Effector CD4-positive, alpha-beta T cell (primary cell): ENCODE results near the gene GUSB.
A peak's percentile ranks its signal among the peaks of the same experiment; 100 is the strongest.
"Not testable (repeated sequence)": the region's sequence is repeated elsewhere in the genome, so short reads cannot be mapped to it uniquely, and the experiment has no call there.

Experiments used
- DNase-seq: peaks from one replicate; pipeline ENCODE4 v3.0.0-alpha.2; 2020
- total RNA-seq: gene quantifications from one replicate; lab custom pipeline; 2026; lab: John Stamatoyannopoulos, UW

GUSB gene
- total RNA-seq: 39.0 reads per million, percentile 63 among the genes with 10 or more reads in this experiment

DNA sequence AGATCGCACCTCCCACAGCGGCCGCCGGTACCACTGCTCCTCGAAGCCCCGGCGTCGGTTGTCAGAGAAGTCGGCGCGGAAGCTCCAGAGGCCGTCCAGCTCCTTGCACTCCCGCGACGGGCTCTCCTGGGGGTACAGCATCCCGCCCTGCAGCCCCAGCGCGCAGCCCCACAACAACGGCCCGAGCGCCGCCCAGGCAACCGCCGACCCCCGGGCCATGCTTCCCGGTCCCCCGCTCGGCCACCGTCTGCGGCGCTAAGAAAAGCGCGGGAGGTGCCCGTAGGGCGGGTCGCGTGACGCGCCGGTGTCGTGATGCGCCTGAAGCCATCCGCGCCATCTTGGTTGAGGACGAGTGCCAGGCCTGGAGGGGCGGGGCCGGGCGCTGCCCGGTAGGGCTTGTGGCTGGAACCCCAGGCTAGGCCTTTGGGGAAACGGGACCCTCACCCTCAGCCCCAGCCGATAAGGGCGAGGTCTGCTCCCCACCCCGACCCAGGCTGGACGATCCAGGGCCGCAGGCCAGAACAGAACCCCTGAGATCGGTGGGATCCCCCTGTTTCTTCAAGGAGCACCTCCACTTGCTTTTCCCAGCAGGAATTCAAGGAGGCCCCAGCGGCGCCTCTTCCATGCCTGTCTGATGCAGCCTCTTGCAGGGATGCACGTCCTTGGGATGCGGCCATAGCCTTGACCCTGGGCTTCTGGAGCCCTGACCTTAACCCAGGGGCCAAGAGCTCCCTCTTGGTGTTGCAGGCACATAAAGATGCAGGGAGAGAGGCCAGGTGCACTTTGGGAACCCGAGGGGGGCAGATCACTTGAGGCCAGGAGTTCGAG is at the start of gene GUSB:
GUSB (minus strand) TSS at position 249 of the 828 bp plus-strand sequence; CDS start at position 219, 30 bp downstream.
- DNase-seq: peak; percentile 85

GRCh38 chr7:66028342-66028741 is 46.3 kb upstream of the GUSB start:
- not testable (repeated sequence) for DNase-seq

DNA sequence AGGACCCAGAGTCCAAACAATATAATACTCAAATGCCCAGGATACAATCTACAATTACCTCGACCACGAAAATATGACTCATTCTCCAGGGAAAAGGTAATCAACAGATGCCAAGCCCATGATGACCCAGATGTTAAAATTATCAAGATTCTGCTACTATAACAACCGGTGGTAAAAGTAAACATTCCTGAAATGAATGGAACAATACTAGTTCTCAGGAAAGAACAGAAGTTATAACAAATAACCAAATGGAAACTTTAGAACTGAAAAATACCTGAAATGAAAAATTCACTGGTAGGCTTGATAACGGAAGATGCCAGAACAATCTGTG is 34.1 kb upstream of the GUSB start:
- DNase-seq: no peak

GRCh38 chr7:66015440-66016130 is 33.6 kb upstream of the GUSB start:
- no peak for DNase-seq

DNA sequence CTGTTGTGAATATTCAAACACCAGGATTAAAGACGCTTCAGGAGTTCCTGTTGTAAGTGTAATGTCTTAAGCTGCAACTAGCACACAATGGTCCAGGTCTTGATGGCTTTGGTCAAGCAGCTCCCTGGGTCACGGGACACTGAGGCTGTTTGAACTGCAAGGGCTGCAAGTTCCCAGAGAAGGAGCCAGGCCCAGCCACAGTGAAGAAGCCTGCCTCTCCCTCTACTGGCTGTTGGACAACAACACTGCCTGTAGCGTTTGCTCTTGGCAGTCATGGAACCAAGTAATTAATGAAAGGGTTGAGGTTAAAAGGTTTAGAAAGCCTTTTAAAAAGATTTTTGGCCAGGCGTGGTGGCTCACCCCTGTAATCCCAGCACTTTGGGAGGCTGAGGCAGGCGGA is 31.9 kb upstream of the GUSB start:
- DNase-seq: no peak

GRCh38 chr7:66007232-66007631 is 25.2 kb upstream of the GUSB start:
- DNase-seq: no peak

DNA sequence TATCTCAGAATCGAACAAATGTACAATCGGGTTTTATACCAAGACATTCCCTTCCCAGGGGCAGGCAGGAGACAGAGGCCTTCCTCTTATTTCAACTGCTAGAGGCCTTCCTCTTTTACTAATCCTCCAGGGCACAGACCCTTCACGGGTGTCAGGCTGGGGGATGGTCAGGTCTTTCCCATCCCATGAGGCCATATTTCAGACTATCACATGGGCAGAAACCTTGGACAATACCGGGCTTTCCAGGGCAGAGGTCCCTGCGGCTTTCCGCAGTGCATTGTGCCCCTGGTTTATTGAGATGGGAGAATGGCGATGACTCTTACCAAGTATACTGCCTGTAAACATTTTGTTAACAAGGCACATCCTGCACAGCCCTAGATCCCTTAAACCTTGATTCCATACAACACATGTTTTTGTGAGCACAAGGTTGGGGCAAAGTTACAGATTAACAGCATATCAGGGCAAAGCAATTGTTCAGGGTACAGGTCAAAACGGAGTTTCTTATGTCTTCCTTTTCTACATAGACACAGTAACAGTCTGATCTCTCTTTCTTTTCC is 23.2 kb upstream of the GUSB start:
- DNase-seq: not testable (repeated sequence)

DNA sequence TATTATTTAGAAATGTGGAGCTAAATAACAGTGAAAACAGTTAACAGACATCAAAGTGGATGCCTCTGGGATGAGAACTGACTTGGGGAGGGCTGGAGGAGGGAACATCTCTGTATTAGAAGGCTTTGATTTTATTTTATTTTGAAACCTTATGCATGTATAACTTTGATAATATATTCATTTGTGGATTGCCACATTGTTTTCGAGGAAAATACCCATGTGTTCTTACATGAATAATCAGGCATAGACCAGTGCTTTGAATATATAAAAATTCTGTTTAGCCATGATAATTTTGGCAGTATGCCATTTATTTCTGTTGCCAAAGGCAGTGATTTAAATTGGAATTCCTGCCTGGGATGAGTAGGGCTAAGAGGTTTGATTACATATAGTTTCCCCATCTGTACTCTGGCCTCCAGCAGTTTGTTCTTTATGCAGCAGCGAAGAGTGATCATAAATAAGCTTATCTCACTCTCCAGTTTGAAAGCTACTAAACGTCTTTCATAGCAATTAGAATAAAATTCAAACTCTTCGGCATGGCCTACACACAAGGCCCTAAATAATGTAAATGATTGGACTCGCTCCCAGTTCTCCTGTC is 18.9 kb upstream of the GUSB start:
- not testable (repeated sequence) for DNase-seq

DNA sequence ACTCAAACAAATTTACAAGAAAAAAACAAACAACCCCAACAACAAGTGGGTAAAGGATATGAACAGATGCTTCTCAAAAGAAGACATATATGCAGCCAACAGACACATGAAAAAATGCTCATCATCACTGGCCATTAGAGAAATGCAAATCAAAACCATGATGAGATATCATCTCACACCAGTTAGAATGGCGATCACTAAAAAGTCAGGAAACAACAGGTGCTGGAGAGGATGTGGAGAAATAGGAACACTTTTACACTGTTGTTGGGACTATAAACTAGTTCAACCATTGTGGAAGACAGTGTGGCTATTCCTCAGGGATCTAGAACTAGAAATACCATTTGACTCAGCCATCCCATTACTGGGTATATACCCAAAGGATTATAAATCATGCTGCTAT is 13.0 kb upstream of the GUSB start:
- not testable (repeated sequence) for DNase-seq

DNA sequence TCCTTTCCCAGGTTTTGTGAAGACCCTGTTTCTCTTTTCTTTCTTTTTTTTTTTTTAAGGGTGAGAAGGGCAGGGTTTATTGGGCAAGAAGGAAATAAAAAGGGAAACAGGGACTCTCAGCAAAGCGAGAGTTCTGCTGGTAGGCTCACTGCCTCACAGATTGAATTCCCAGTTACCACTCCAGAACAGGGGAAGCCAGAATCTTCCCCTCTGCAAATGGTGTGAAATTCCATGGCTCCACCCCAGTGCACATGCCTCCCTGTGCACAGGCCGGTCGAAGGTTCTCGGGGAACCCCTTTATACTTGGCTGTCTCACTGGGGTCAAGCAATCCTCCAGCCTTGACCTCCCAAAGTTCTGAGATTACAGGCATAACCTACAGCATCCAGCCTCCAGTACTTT is 10.5 kb upstream of the GUSB start:
- no peak for DNase-seq

- not testable (repeated sequence) for DNase-seq
Measured at GRCh38 chr7:65991829-65992228, 9.8 kb upstream of the GUSB start.

DNA sequence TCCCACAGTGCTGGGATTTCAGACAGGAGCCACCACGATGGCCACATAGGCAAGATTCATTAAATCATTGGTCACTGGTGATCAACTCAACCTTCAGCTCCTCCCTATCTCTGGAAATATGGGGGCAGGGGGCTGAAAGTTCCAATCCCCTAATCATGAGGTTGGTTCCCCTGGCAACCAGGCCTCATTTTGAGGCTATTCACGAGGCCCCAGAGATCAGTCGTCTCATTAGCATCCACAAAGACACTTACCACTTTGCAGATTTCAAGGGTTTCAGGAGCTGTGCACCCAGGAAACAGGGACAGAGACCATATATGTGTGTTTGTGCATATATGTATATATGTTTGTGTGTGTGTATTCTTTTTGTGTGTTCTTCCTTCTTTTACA is 7.7 kb upstream of the GUSB start:
- no peak for DNase-seq

DNA sequence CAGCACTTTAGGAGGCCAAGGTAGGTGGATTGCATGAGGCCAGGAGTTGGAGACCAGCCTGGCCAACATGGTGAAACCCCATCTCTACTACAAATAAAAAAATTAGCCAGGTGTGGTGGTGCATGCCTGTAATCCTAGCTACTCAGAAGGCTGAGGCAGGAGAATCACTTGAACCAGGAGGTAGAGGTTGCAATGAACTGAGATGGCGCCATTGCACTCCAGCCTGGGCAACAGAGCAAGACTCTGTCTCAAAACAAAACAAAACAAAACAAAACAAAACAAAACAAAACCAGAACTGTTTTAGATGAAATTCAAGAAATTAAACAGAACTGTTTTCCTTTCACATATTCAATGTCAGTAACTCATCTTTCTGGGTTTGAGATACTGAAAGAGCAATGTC is 6.5 kb upstream of the GUSB start:
- DNase-seq: not testable (repeated sequence)

- no peak for DNase-seq
Measured at GRCh38 chr7:65988084-65988483, 6.1 kb upstream of the GUSB start.

DNA sequence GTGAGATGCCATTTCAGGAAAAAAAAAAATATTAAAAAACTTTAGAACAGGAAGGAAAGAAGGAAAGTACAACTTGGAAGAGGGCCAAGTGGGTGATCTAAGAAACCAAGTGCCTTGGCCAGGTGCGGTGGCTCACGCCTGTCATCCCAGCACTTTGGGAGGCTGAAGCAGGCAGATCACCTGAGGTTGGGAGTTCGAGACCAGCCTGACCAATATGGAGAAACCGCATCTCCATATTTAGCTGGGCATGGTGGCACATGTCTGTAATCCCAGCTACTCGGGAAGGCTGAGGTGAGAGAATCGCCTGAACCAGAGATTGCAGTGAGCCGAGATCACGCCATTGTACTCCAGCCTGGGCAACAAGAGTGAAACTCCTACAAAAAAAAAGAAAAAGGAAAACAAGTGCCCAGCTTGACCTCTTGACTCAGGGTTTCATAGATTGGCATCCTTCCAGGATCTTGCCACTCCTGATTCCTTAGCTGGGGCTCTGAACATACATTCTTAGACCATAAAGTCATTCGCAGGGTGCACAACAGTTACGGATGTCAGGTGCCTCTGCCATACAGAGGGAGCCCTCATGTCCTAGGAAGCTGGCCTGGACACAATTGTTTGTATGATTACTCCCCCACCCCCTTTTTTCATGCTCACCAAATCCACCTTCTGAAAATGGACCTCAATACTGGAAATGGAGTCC is 2.1 kb upstream of the GUSB start:
- no peak for DNase-seq

- DNase-seq: peak; percentile 28
Measured at GRCh38 chr7:65980478-65981250, 1.3 kb downstream of the GUSB start.

DNA sequence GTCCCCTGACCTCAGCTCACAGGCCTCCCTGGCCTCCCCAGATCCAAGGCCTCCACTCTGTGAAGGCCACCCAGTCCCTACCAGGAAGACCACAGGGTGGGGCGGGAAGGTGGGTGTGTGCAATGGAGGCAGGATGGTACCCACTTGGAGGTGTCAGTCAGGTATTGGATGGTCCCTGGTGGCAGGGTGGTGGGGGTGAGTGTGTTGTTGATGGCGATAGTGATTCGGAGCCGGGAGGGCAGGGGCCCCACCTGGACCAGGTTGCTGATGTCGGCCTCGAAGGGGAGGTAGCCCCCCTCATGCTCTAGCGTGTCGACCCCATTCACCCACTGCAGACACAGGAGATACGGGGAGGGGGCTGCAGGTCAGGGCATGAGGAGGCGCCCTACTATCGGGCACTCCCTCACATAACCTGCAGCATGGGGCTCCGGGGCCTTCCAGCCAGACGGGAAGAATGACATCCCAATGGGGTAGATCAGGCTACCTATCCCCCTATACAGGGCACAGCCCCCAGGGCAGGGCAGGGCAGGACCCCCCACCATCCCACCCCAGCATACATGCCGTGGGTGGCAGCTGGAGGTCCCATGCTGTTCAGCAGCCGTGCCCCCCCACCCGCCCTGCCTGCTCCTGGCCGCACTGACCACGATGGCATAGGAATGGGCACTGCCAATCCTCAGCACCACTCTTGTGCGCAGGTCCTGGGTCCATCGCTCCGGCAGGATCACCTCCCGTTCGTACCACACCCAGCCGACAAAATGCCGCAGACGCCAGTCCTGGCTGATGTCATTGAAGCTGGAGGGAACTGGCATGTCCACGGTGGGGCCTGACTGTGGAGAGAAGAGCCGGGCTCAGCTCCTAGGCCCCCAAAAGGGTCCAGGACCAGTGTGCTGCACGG is 2.2 kb downstream of the GUSB start:
- DNase-seq: no peak

DNA sequence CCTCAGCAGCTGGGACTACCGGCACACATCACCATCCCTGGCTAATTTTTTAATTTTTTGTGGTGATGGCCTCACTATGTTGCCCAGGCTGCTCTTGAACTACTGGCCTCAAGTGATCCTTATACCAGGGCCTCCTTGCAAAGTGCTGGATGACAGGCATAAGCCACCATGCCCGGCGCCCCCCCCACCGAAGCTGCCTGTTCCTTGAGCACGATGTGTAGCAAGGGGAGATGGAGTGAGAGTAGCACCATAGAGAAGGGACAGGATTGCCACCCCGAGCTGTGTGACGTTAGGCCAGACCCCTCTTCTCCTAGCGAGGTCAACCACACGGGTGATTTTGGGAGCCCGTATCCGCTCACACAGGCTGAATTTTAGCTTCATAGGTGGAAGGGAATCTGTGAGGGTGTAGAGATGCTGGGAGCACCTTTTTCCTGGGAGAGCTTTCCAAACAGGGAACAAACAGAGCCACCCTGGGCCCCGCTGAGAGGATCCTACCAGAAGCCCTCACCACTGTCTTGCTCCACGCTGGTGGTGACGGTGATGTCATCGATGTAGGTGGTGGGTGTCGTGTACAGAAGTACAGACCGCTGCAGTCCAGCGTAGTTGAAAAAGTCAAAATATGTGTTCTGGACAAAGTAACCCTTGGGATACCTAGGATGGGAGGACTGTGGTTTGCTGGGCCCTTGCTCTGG is 3.0 kb downstream of the GUSB start:
- DNase-seq: no peak

DNA sequence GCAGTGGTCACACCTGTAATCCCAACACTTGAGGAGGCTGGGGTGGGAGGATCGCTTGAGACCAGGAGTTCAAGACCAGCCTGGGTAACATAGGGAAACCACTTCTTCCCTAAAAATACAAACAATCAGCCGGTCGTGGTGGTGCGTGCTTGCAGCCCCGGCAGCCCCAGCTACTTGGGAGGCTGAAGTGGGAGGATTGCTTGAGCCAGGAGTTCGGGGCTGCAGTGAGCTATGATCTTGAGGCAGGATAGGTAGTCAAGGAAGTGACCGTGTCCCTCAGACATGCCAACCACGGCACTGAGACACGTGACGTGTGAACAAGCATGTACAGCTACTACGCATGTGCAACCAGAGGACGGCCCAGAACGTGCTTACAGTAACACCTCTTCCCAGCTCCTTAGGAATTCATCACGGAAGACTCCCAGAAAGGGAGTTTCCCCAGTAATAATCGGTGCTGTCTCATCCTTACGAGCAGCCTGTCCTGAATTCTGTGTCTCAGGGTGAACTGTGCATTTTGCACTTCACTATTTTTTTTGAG is 5.3 kb downstream of the GUSB start:
- no peak for DNase-seq

DNA sequence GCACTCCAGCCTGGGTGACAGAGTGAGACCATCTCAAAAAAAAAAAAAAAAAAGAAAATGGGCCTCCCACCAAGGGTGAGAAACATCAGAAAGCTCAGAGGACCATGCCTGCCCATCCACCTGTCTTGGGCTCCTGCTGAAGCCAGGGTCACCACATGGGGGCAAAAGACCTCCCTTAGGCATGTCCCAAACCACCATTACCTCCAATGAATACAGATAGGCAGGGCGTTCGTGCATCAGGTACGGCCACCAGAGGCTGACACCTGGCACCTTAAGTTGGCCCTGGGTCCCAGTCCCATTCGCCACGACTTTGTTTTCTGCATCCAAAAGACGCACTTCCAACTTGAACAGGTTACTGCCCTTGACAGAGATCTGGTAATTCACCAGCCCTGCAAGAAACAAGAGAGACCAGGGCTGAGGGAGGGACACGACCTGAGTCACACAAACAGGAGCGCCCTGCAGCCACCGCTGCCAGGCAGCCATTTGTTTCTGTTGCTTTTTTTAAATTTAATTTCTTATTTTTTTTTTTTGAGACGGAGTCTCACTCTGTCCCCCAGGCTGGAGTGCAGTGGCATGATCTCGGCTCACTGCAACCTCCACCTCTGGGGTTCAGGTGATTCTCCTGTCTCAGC is 6.1 kb downstream of the GUSB start:
- DNase-seq: no peak
